HG03175 (cell line): Measurements from ENCODE around the gene SENP8.
"Not testable (repeated sequence)": the region's sequence is repeated elsewhere in the genome, so short reads cannot be mapped to it uniquely, and the experiment has no call there.

ENCODE experiments used
- ATAC-seq: cut with Tn5 transposase; IDR thresholded peaks from one replicate; pipeline ENCODE4 v1.9.1; 2021; ENCODE audit warnings: mild to moderate bottlenecking, moderate library complexity; ENCODE audit not compliant: unreplicated experiment

Gene SENP8

DNA sequence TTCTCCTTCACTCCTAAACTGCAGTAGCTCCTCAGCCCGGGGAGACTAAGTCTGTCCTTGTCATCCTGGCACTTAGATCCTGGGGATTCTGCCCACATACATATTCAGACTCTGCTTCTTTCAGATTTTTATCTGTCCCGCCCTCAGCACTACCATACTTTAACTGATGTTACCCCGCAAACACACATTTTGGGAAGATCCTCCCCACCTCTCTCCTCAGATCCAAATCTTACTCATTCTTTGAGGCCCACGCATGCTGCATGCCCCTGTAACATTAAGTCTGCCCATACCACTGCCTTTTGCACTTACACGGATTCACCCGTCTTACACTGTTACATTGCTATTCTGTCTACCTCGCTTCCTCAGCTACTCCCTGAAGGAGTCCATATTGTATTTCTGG lies 36.1 kb downstream of the SENP8 start:
- no peak for ATAC-seq

DNA sequence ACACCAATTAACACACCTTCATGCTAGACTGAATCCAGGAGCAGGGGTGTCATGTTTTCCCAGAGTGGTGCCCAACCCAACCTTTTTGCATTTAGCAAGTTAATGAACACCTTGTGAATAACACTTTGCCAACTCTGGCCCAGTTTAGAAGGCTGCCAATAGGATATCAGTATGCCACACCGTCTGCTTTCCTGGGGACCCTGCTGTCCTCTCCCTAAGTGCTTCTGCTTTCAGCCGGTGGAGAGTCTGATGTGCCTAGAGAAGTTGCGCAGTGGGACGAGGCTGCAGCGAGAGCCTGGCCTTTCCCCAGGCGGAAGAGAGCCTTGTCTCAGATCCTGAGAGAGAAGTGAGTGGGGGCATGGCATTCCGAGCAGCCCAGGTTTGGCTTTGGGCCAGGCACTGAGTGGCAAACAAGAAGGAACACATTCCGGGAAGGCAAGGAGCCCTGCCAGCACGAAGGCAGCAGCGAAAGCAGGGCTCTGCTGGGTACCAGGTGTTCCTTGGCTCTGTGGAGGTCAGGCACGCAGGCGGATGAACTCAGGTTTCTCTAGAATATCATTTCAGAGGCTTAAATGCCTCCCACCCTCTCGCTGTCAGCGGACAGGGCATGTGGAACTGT lies 36.9 kb downstream of the SENP8 start:
- ATAC-seq = no peak

DNA sequence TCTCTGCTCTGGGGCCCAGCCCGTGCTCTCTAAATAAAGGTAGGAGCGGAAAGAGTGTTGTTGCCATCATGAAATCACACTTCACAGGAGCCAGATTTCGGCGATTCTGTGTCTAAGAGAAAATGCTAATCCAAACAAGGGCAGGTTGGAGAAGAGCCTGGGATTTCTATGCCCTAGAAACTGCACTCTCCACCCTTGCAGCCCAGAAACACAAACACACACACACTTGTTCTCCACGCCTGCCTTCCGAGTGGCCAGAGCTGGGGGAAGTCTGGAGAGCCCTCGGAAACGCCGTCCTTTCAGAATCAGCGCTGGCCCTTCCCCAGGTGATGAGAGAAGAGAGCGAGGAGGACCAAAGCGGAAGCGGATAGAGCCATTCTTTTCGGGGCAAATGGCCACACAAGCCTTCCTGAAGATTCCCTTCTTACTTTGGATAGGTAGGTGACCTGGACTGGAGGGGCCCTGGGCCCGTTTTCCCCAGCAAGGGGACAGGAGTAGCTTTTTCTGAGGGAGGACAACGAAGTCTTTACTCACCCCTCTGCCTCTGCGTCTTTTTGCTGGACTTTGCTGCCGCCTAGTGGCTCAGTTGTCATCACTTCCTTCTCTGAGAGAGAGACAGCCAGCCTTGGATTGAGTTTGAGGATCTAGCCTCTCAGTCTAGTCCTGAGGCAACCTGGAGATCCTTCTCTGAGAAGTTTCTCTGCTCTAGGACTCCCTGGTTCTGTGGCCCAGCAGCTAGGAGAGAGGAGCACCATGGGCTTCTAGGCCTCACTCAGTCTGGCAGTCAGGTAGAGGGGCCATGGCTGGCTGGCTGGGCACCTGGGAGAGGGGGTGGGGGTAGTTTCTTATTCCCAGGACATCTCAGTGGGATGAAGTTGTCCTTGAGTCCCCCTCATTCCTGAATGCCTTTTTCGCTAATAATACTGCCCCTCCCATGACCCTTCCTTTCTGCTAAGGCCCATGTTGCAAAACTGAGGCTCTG lies 37.7 kb downstream of the SENP8 start:
- peak; percentile 68 for ATAC-seq

DNA sequence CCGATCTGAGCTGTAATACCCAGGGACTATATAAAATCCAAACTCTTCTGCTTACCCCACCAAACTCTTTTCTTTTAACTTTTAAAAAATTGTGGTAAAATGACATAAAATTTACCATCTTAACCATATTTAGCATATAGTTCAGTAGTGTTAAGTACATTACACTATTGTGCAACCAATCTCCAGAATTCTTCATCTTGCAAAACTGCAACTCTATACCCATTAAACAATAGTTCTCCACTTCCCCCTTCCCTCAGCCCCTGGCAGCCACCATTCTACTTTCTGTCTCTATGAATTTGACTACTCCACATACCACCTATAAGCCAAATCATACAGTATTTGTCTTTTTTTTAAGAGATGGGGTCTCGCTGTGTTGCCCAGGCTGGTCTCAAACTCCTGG lies 38.7 kb downstream of the SENP8 start:
- no peak for ATAC-seq

DNA sequence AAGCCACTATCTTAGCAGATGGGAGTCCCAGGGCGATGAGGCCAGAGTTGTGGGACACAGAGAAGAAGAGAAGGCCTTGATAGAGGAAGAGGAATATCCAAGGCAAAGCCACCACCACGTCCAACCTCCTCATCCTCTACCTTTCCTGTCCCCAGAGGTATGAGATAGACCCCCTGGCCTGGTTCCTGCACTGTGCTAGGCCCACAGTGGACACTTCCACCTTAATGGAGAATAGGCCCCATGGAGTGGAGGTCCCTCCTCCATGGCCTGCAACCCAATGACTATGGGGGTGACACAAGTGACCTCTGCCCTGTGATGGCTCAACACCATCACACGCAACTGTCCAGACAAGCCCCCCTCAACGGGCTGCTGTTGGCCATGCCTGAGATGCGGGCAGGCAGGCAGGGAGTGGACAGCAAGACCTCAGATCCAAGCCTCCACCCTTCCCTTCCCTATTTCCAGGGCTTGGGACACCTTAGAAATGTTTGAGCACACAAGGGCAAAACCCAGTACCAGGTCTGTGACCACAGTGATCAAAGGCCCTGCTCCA lies 42.6 kb downstream of the SENP8 start:
- ATAC-seq = no peak

DNA sequence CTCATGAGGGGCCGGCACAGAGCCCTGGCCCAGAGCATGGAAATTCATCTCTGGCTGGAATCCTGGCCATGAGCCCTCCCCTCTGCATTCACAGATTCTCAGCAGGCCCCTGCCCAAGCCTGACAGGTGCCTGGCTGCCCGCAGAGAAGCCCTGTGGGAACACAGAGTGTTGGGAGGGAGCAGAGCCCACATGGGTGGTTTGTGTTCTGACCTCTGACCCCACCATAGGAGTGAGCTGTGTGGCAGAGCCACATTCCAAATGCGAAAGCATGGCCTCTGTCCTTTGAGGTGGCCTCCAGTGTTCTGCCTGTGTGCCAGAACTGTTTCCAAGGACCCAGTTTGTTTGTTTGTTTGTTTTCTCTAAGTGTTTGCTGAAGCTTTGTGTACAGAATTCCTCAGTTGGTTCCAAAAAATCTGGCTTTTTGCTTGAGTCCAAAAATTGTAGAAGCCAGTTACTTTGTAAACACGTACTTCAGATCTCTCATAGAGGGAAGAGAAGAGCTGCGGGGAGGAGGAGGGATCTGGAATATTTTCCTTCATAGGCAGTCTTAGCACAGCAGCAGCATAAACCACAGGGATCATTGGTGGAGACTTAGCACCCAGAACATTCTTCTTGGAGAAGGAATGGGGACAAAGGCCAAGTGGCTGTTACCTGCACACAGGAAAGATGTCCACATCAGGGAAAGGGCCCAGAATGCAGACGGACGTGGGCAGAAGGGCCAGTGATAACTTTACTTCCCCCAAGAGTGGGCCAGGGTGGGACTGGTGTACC lies 43.3 kb downstream of the SENP8 start:
- no peak for ATAC-seq

DNA sequence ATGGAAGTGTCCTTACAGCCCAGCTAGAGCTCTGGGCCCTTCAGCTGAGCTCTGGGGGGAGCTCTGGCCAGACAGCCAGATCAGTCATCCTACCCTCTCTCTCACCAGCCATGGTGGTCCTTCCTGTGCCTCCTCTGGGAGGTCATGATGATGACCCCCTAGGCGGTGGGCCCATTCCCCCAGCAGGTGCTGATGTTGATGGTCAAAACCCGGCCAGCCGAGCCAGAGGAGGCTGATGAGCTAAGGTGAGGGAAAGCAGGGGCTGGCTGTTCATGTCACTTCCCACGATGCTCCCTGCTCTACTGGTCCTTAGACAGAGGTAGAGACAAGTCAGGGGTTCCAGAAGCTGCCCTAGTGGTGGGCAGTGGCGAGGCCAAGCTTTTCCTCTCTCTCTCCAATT lies 44.4 kb downstream of the SENP8 start:
- no peak for ATAC-seq

DNA sequence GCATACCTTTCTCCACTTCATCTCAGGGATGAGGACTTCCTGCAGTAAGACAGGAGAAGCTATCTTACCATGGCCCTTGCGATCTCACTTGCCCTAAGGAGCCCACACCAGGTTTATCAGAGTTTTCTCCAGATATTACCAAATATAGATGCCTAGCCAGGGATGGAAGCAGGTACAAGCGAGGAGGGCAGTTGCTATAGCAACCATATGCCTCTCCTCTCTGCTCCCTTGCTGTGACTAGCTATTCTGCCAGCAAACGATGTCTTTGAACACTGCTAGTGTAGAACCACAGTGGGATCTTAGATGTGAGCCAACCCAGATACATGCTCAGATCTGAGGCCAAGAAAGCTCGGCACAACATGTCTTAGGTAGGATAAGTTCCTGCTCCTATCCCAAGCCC lies 45.5 kb downstream of the SENP8 start:
- no peak for ATAC-seq

DNA sequence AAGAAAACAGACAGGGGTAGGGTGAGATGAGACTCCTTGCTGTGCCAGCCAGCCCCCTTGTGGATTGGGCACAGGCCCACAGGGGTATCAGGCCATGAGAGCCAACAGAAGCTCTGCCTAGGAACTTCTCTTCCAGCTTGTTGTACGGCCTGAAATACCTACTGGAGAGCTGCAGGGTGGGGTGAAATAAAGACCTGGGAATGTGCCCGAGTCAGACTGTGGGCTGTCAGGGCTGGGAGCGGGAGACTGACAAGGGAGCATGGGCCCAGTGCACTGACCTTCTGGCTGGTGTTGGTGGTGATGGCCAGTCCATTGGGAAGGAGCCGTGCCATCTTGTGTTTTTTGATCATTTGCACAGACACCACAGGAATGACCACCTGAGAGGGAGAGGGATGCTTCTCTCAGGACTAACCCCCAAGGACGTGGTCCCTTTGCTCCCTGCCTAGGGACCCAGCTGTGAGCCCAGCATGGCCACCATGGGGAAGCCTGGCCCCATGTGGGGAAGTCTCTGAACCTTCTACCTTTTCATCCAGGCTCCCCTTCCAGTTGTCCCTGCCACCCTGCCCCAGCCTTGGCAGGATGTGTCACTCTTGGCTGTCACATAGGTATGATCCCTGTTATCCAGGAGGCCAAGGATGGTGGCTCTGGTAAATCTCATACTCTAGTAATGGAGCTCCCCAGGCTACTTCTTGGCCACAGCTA lies 48.7 kb downstream of the SENP8 start:
- ATAC-seq = no peak

DNA sequence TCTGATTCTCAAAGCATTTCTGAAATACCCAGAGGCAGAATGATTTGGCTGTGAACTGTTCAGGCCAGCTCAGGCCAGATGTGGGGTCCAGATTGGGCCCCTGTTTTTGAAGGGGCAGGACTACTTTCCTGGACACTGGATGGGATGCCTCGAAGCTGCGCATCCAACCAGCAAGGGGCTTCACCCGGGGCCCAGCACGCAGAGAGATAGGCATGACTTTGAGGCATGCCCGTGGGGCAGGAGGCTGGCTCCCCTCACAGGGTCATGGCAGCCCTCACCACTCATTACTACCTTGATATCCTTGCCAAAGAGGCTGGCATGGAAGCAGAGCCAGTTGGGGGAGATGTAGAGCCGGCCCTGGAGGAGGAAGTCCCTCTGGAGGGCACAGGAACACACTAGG lies 49.2 kb downstream of the SENP8 start:
- ATAC-seq = no peak

DNA sequence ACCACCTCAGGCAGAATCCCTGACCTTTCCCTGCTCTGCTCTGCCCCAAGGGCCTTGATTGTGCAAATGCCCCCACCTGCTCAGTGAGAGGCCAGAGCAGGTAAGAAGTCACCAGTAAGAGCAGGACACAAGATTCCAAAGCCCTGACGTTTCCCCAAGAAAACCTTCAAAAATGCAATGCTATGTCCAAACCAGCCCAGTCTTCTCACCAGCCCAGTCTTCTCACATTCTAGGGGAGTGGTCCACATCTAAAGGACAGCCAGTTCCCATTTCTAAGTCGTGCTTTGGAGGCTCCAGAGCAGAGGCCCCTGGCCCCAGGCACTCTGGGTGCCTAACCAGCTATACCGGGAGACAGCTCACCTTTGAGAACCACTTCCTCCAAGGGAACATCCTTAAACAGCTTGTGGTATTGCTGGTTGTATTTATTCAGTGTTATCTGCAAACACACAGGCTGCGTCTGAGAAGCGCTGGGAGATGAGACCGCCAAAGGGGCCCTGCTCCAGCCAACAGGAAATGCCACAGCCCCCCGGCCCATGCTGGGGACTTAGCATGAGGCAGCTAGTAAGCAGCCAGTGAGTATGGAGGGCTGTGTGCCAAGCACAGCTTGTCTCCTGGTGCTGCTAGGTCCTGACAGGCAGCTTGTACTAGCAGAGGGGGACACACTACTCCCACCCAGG lies 50.1 kb downstream of the SENP8 start:
- no peak for ATAC-seq

DNA sequence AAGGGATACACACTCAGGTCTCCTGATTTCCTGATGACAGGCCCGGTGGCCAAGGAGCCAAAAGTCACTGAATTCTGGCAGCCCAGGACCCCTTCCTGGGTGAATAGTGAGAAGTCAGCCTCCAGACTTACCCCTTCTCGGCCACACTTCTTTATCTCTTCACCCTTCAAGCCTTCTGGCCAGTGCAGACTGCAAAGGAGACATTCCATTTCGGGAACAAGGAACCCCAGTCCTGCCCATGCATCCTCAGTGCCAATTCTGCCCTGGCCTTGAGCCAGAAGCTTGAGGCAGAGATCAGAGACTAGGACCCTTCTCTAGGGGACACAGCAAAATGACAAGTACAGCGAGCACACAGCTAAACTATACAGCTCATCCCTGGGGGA lies 50.6 kb downstream of the SENP8 start:
- no peak for ATAC-seq

DNA sequence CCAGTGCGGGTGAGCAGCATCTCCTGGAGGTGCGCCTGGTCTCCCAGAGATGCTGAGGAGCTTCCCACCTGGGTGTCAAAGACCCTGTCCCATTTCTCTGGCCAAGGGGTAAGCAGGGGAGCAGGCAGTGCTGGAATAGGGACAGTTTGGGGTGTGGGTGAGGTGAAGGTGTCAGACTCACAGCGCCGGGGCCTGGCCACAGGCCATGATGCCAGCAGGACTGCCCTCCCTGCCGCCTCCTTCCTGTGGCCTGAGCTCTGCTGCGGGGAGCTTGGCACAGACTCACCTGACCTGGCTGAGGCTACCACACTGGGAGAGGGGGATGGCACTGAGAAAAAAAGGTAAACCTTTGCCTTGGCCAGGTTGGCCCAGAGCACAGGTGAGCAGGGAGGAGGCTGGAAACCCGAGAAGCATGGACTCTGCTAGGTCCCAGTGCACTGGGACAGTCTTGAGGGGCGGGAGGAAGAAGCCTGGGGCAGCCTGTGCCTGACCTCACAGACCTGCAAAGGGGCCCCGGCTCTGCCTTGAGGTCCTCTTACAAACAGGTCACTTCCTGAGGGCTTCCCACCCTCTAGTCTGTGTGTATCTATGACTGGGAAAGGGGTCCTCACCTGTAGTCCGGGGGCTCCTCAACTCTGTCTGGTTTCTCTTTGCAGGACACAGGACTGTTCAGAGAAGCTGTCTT lies 51.2 kb downstream of the SENP8 start:
- no peak for ATAC-seq

DNA sequence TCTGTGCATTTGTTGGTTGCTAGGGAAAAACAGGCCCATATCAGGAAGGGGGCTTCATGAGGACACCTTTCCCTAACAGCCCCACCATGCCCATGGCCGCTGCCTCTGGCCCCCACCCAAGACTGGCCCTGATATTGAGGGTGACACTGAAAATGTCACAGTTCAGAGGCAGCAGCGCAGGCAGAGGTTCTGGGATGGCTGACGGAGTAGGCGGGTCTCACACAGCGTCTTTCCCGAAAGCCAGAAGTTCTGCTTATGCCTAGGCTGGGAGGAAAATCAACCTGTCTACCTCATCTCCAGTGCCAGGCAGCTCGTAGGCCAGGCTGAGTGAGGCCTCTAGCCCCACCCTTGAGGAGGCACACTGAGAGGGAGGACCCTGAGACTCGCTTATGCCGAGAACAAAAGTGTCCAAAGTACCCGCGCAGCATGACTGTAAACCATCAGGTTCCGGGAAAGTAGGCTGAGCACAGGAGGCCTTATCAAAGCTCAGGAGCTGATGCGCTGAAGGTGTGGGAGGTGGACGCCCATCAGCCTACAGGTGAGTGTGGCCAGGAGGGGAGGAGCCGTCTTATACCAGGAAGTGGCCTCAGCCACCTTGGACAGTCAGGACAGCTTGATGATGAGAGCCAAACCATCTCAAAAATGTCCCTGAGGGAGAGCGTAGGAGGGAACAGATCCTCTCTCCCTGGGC lies 51.9 kb downstream of the SENP8 start:
- no peak for ATAC-seq

DNA sequence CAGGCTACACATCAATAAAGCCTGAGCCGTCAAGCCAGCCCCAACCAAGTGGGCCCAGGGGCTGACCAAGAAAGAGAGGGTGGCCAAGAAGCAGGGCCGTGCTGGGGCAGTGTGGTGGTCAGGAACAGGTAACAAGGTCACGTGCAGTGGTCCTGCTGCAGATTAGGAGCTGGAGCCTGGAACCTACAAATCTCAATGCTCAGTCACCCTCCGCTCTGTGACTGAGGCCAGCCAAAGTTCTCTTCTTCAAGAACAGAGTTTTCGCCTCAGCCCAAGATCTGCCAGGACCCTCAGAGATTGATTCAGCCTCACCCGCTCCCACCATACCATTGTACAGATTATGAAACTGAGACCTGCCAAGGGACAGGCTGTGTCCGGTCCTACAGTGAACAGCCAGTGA lies 52.5 kb downstream of the SENP8 start:
- ATAC-seq = no peak

DNA sequence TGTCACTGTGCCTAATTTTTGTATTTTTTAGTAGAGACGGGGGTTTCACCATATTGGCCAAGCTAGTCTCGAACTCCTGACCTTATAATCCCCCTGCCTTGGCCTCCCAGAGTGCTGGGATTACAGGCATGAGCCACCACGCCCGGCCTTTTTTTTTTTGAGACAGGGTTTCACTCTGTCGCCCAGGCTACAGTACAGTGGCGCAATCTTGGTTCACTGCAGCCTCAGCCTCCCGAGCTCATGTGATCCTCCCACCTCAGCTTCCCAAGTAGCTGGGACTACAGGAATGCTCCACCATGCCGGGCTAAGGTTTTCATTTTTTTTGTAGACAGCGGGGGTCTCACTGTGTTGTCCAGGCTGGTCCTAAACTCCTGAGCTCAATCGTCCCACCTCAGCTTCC lies 53.8 kb downstream of the SENP8 start:
- ATAC-seq = not testable (repeated sequence)

DNA sequence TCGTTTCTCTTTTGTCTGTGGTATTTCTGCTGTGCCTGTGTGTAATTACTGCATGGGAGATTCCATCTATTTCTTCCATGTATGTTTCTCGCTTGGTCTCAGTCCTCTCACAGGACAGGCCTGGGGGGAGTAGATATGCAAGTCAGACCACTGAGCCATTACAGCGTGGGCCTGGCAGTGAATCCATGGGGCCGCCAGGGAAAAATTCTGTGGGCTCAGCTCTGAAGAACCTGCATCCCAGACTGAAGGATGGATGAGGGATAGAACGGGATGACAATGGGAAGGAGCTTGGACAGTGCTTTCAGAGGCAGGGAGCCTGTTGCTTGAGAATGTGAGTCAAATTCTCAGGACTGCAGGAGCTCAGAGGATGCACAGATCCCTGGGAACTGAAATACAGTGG lies 54.6 kb downstream of the SENP8 start:
- ATAC-seq = no peak

DNA sequence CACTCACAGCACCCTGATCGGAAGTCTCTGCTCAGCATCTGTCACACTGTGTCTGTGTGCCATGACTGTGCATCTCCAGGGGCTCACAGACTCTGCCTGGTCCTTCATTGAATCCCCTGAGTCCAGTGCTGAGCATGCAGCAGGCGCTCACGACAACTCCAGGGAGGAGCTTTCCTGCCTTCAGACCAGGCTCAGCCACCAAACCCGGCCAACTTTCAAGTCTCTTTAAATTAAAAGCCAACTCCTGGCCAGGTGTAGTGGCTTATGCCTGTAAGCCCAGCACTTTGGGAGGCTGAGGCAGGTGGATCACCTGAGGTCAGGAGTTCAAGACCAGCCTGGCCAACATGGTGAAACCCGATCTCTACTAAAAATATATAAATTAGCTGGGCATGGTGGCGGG lies 55.2 kb downstream of the SENP8 start:
- no peak for ATAC-seq
